GM11168 (cell line): ENCODE measurements around the gene TXNRD1.

Source experiments
- in situ Hi-C: fragments of 300-500 bp; cut with MboI; formaldehyde crosslinking; loops from one replicate; pipeline ENCODE4 v1.12.0; 2022; ENCODE audit warnings: low sequenced_read_pairs; ENCODE audit not compliant: unreplicated experiment

The TXNRD1 gene

DNA sequence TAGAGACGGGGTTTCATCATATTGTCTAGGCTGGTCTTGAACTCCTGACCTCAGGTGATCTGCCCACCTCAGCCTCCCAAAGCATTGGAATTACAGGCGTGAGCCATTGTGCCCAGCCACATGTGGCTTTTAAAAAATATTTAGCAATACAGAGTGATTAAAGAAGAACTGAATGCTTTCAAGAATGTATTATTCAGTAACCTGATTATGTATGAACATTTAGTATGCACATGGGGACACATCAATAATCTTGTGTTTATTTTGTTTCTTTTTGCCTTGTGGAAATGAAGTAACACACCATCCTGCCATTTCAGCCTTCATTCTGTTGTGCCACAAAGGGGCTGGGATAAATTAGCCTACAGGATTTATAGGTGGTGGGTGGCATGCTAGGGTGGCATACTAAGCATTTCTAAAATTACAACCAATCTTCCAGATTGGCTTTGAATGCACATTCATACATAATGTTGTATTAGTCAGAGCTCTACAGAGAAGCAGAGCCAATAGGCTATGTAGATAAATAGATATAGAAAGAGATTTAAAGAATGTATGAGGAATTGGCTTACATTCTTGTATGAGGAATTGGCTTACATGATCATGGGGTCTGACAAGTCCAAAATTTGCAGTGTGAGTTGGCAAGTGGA lies 25.5 kb upstream of the TXNRD1 start:
- in situ Hi-C loops: no loop called here

DNA sequence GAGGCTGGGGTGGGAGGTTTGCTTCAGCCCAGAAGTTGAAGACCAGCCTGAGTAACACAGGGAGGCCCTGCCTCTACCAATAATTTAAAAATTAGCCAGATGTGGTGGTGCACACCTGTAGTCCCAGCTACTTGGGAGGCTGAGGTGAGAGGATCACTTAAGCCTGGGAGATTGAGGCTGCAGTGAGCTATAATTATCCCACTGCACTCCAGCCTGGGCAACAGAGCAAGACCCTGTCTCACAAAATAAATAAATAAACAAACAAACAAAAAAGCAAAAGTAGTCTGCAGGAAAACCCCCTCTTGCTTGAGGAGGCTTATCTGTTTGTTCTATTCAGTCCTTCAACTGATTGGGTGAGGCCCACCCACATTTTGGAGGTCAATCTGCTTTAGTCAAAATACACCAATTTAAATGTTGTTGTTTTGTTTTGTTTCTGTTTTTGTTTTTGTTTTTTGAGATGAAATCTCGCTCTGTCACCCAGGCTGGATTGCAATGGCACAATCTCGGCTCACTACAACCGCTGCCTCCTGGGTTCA lies 24.9 kb upstream of the TXNRD1 start:
- in situ Hi-C loops: no loop called here

DNA sequence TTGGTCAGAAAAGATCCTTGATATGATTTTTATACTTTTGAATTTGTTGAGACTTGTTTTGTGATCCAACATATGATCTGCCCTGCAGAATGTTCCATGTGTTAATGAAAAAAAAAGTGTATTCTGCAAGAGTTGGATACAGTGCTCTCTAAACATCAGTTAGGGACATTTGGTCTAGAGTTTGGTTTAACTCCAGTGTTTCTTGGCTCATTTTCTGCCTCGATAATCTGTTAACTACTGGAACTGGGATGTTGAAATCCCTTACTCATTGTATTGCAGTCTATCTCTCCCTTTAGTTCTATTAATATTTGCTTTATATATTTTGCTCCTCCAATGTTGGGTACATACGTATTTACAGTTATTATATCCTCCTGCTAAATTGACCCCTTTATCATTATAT lies 18.3 kb upstream of the TXNRD1 start:
- in situ Hi-C loops: no loop called here

DNA sequence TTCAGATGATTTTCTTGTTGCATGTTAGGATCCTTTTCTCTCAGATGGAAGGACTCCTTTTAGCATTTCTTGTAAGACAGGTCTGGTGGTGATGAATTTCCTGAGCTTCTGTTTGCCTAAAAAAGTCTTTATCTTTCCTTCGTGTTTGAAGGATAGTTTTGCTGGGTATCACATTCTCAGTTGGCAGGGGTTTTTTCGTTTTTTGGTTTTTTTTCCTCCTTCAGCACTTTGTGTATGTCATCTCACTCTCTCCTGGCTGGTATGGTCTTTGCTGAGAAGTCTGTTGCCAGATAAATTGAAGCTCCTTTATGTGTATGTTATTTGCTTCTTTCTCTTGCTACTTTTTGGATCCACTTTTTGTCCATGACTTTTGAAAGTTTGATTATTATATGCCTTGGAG lies 15.6 kb upstream of the TXNRD1 start:
- in situ Hi-C loops: loop anchor here (5.0 to 25.0 kb wide), 2 partner anchors 162 to 862 kb away; no protein-coding TSS in a partner anchor

DNA sequence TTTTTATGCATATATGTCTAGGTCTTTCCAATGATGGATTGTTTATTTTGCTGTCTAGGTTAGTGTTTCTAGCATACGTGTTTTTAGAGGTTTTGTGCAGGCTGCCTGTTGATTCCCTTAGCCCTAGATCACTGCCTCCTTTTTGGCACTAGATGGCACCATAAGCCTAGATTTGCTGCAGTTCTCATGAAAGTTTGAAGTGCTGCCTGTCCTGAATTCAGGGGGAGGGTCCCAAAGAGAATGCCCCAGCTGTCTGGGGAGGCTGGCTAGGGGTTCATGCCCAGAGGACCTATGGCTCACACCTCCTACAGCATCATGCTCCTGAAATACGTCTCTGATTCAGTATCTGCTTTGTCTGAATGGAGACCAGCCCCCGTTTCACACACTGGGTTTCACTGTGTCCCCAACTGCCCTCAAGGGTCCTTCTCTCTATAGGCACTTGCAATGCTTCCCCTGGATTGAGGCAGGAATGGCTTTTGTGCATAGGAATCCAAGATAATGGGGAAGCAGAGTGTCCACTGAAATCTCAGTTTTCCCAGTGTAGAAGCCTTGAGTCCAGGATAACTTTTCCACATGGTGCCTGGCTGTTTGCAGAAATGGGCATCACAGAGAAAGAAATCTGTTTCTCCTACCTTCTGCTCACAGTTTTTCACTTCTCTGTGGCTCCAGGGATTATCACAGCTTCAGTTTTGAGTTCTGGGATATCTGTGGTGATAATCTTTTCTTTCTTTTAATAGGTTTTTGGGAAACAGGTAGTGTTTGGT lies 14.2 kb upstream of the TXNRD1 start:
- in situ Hi-C loops: loop anchor here (5.0 to 25.0 kb wide), 2 partner anchors 161 to 861 kb away; no protein-coding TSS in a partner anchor

DNA sequence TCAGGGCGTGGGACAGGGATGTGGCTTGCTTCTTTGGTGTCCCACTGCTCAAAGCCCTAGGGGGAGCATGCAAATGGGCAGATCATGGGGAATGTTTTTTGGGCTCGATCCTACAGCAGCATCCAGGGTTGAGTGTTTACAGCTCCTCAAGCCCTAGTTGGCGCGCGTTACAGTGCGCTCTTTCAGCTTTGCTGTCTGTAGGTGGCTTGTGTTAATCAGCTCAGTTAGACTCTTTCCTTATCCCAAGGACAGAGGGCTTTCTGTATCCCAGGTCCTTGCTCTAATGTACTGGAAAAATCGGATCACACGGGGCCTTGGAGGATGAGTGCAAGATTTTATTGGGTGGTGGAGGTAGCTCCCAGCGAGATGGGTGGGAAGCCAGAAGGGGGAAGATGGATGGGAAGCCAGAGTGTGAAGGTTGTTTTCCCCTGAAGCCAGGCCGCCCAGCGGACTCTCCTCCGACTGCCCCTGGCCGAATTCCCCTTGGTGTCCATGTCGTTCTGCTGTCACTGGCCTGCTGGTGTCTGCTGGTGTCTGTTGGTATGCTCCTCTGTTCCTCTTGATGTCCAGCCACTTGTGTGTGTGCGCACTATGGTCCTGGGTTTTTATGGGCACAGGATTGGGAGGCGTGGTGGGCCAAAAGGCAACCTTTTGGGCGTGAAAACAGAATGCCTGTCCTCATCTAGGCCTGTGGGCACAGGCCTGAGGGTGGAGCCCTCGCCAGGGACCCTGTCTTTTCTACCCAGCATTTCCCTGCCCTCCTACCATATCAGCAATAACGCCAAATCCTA lies 10.7 kb upstream of the TXNRD1 start:
- in situ Hi-C loops: loop anchor here (5.0 to 25.0 kb wide), 2 partner anchors 157 to 857 kb away; no protein-coding TSS in a partner anchor

DNA sequence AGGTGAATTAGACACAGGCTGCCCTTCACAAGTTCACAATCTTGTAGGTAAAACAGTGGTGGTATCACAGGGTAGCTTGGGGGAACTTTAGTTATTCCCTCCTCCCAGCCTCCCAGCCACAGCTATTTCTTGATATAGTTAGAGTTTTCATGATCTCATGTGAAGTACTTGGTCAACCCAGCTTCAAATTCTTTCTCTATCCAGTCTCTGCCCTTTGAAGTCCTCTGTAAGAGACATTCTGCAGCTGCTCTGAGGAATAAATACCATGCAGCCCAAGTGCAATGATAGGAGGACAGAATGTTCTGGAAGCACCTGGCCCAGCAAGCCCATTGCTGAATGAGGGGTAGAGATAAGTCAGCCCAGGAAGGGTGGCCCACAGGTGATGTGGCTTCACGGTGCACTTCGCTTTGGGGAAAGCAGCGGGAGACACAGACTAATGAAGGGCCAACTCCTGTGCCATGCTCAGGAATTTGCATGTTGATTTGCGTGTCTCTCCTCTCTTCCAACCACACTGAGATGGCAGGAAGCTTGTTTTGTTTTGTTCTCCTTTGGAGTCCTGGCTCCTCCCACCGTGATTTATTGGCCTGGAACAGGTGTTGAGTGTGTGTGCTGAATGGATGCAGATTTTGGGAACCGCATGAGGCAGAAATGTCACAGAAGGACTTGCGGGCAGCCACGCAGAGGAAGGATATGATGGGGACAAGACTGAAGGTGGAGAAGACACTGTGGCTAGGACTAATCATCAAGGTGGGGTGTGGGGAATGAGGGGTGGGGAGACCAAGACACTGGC lies 8.0 kb upstream of the TXNRD1 start:
- in situ Hi-C loops: loop anchor here (25.0 kb wide), 1 partner anchor 855 kb away; no protein-coding TSS in a partner anchor

DNA sequence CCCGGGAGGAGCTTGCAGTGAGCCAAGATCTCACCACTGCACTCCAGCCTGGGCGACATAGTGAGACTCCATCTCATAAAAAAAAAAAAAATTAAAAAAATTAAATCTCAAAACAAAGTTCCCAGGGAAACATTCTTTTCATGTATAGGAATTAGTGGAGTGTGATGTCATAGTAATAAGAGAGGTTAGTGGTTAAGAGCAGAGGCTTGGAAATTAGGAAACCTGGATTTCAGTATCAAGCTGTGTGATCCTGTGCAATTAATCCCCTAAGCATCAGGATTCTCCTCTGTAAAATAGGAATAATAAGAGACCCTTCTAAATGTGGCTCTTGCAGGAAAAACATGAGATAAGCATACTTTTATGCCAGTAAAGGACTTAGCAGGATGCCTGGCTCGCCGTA lies 3.1 kb upstream of the TXNRD1 start:
- in situ Hi-C loops: loop anchor here (25.0 kb wide), 1 partner anchor 850 kb away; no protein-coding TSS in a partner anchor

DNA sequence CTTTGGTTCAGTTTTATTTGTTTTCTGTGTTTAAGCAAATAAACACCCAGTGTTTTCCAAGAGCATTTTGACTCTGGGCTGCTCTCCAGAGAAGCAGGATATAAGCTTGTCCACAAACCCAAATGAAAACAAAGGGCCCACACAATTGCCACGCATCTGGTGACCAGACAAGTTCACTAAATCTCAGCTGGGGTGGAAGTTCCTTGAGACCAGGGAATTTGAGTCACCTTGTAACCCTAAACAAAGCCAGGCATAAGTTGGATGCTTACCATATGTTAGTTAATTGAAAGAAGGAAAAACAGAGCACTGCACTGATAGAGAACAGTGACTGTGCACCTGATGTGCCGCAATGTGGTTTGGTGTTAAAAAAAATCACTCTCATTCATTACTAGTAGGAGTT lies 1.6 kb upstream of the TXNRD1 start:
- in situ Hi-C loops: loop anchor here (25.0 kb wide), 1 partner anchor 848 kb away; no protein-coding TSS in a partner anchor

DNA sequence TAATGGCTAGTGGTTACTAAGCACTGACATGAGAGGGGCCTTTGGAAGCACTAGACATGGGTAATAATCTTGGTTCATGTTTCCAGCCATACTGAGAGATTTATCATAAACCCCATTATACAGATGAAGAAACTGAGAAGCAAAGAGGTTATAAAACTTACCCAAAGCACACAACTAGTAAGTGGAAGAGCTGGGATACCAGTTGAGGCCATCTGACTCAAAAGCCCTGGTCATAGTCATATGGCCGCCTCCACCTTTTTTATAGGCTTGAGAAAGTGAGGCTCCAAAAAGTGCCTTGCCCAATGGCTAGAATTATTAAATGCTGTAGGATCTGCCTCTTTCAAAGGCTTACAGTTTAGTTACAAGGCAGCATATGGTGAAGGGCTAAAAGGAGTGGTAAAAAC lies 944 bp downstream of the TXNRD1 start:
- in situ Hi-C loops: loop anchor here (25.0 kb wide), 1 partner anchor 846 kb away; no protein-coding TSS in a partner anchor

DNA sequence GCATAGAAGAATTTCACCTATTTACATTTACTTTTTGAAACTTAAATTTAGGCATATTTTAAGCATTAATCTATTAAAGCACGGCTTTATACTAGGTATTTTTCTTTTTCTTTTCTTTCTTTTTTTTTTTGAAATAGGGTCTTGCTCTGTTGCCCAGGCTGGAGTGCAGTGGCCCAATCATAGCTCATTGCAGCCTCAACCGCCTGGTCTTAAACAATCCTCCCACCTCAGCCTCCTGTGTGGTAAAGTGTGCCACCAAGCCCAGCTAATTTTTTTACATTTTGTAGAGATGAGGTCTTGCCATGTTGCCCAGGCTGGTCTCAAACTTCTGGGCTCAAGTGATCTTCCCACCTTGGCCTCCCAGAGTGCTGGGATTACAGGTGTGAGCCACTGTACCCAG lies 2.9 kb downstream of the TXNRD1 start:
- in situ Hi-C loops: loop anchor here (25.0 kb wide), 1 partner anchor 844 kb away; no protein-coding TSS in a partner anchor

DNA sequence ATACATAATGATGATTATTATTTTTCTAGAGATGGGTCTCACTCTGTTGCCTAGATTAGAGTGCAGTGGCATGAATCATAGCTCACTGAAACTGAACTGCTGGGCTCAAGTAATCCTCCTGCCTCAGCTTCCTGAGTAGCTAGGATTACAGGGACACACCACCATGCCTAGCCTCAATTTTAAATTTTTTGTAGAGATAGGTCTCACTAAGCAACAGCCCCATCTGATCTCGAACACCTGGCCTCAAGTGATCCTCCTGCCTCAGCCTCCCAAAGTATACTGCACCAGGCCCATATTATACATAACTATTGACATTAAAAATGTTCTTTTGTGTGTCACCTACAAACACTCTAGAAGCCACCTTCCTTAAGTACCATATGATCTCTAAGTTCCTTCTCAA lies 3.4 kb downstream of the TXNRD1 start:
- in situ Hi-C loops: loop anchor here (25.0 kb wide), 1 partner anchor 843 kb away; no protein-coding TSS in a partner anchor

DNA sequence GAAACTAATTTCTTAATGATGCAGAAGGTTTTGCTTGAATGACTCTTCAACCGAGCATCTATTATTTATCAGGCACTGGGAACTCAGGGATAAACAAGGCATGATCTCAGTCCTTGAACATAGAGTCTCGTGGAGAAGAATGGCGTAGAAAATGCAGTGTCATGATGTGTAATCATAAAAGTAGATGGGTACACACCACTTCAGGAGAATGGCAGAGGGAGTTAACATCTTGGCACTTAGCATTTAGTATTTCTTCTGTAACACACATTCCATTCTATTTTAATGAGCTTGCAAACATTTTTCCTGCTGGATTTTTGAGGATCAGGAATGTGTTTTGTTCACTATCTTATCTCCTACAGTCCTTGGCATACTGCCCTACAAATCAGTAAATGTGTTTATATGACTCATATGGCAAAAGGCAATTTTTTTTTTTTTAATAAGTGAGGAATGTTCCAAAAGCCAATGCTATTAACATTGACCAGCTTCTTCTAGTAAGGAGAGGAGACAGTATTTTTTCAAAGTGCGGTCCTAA lies 3.8 kb downstream of the TXNRD1 start:
- in situ Hi-C loops: loop anchor here (25.0 kb wide), 1 partner anchor 843 kb away; no protein-coding TSS in a partner anchor

DNA sequence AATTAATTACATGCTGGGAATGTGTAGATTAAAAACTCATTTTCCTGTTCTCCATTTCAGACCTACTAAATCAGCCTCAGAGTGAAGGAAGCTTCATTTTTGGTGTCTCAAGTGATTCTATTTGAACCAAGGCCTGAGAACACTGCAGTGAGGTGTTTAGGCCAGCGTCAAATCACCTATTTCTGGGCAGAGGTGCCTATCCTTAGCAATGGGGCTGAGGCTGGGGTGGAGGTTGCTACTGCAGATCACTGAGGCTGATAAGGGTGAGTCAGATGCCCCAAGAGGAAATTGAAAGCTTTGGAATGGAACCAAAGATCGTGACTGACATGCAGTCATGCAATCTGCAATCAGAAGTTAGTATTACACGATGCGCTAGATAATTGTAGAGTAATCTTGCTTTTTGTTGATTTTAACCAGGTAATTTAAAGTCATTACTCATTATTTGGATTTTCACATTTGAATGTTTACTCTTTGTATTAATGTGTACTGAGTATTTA lies 4.4 kb downstream of the TXNRD1 start:
- in situ Hi-C loops: loop anchor here (25.0 kb wide), 1 partner anchor 842 kb away; no protein-coding TSS in a partner anchor

DNA sequence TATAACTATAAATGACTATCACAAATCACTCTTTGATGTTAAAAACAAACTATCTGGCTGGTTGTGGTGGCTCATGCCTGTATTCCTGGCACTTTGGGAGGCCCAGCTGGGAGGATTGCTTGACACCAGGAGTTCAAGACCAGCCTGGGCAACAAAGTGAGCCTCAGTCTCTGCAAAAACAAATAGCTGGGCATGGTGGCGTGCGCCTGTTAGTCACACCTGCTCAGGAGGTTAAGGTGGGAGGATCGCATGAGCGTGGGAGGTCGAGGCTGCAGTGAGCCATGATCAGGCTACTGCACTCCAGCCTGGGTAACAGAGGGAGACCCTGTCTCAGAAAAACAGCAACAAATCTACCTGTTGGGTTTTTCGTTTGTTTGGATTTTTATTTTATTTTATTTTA lies 5.4 kb downstream of the TXNRD1 start:
- in situ Hi-C loops: loop anchor here (25.0 kb wide), 1 partner anchor 841 kb away; no protein-coding TSS in a partner anchor

DNA sequence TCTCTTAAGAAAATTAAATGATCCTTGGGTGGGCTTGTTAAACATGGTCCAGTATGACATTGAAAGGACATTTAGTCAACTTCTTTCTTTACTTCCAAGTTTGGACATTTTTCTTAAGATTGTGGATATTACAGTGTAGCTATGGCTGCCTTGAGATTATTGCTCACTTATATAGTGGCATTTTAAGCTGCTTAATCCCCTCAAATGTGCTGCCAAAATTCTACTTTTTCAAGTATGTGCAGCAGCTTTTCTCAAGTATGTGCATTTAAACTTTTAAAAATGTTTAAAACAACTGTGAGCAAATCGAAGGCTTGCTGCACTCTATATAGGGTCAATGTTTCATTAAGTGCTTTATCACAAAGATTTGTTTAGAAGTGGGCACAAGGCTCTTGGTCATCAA lies 7.4 kb downstream of the TXNRD1 start:
- in situ Hi-C loops: loop anchor here (25.0 kb wide), 1 partner anchor 839 kb away; no protein-coding TSS in a partner anchor

DNA sequence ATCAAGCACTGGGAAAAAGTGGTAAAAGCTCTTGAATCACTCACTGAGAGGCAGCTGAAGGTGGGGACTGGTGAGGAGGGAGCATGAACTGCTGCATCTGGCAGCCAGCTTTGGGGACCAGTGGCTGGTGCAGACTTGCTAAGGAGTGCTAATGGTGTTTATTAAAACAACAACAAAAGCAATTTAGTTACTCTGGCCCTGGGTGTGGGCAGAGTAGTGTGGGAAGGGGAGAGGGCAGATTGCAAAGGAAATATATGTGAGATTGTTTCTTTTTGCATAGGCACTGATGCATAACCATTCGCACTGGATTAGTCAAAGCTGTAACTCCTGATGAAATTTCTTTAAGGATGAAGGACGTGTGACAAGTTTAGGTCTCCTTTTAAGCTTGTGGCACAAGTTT lies 8.1 kb downstream of the TXNRD1 start:
- in situ Hi-C loops: loop anchor here (25.0 kb wide), 1 partner anchor 839 kb away; no protein-coding TSS in a partner anchor

DNA sequence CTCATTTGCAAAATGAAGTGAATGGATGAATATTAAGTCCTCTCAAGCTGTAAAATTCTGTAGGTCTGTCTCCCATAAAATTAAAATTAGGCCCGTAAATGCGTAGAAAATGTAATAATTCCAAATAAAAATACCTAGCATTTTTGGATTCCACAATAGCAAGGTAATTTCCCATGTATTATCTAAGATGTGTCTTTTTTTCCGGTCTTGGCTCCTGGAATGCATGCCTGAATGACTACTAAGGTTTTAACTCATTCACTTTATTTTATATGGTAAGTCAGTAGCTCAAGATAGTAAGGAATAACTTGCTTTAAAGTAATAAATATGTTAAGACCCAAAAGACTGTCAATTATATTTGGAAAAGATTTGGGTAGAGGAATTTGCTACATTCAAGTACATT lies 11.1 kb downstream of the TXNRD1 start:
- in situ Hi-C loops: no loop called here
